Uterus (tissue), 4 donors: ENCODE data around the gene CDK5RAP3. TPM values are rescaled to one million over a fixed set of nuclear protein-coding genes. Genes with fewer than 3 reads are reported as not detected.
A peak's percentile ranks its signal among the peaks of the same experiment; 100 is the strongest.

ENCODE experiments used
- DNase-seq, 2 donors: peaks; one replicate each; pipeline ENCODE4 v3.0.0-alpha.2; 2019 to 2020
- H3K27ac ChIP-seq, 2 donors: fragments of 200-600 bp; sonication (generic); 1 replicate in 1 of 2; 2 replicates in 1 of 2; pipeline ENCODE4 v1.5.1; 2016 to 2018
- H3K27me3 ChIP-seq, 2 donors: fragments of 200-600 bp; sonication (generic); one replicate each; pipeline ENCODE4 v1.5.1; 2018 to 2019; ENCODE audit warnings: control low read depth in 1 of 2
- H3K36me3 ChIP-seq, 2 donors: fragments of 200-600 bp; sonication (generic); one replicate each; pipeline ENCODE4 v1.5.1; 2019; ENCODE audit warnings: control low read depth in 1 of 2
- H3K4me1 ChIP-seq, 2 donors: fragments of 200-600 bp; sonication (generic); one replicate each; pipeline ENCODE4 v1.5.1; 2018 to 2019; ENCODE audit warnings: control low read depth in 1 of 2
- H3K4me3 ChIP-seq, 2 donors: fragments of 200-600 bp; sonication (generic); 1 replicate in 1 of 2; 2 replicates in 1 of 2; pipeline ENCODE4 v1.5.1; 2018 to 2019; ENCODE audit warnings: mild to moderate bottlenecking in 1 of 2
- H3K9me3 ChIP-seq, 2 donors: fragments of 200-600 bp; sonication (generic); one replicate each; pipeline ENCODE4 v1.5.1; 2019; ENCODE audit warnings: control low read depth in 1 of 2
- POLR2A ChIP-seq, 2 donors: fragments of 450-650 bp; IDR thresholded peaks; one replicate each; pipeline ENCODE4 v1.6.1; 2016; ENCODE audit warnings: antibody characterized with exemption in 2 of 2, mild to moderate bottlenecking in 1 of 2, moderate library complexity in 1 of 2
- intact Hi-C: fragments of 100-400 bp; cut with DNase I; formaldehyde crosslinking; loops from one replicate; pipeline ENCODE4 v1.15.1; 2023; ENCODE audit warnings: low total_unique reads
- total RNA-seq, 4 donors: library from RNA; depleted of rRNA in 3 of 4; stranded (reverse); fragments of >200 nt in 3 of 4; gene quantifications; one replicate each; pipeline versions ENCODE4 v1.1.0 to v1.2.4, GENCODE V29; 2014 to 2023
- TF ChIP-seq, protein P1 (sequence below), 4 experiments: fragments of 200-600 bp in 2 of 4; fragments of 450-650 bp in 2 of 4; sonication (generic) in 2 of 4; IDR thresholded peaks; one replicate each; pipeline ENCODE4 v1.5.1; 2016 to 2019; ENCODE audit warnings: antibody characterized with exemption in 4 of 4, mild to moderate bottlenecking in 2 of 4, moderate library complexity in 1 of 4
- donor health status: DM: yes; HTN: yes; CAD: no.

The CDK5RAP3 gene
- total RNA-seq, 4 donors from 2014 or later, result 118 to 180 (median 146) TPM

- intact Hi-C loops, result no loop called here
- no peak for TF ChIP-seq POLR2A (IDR thresholded peaks at IDR 0.05)
- TF ChIP-seq, protein P1, sequence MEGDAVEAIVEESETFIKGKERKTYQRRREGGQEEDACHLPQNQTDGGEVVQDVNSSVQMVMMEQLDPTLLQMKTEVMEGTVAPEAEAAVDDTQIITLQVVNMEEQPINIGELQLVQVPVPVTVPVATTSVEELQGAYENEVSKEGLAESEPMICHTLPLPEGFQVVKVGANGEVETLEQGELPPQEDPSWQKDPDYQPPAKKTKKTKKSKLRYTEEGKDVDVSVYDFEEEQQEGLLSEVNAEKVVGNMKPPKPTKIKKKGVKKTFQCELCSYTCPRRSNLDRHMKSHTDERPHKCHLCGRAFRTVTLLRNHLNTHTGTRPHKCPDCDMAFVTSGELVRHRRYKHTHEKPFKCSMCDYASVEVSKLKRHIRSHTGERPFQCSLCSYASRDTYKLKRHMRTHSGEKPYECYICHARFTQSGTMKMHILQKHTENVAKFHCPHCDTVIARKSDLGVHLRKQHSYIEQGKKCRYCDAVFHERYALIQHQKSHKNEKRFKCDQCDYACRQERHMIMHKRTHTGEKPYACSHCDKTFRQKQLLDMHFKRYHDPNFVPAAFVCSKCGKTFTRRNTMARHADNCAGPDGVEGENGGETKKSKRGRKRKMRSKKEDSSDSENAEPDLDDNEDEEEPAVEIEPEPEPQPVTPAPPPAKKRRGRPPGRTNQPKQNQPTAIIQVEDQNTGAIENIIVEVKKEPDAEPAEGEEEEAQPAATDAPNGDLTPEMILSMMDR (IDR thresholded peaks at IDR 0.05), result no peak
These were observed 2.1 kb upstream of the CDK5RAP3 start for GRCh38 chr17:47968836-47969235.

DNA sequence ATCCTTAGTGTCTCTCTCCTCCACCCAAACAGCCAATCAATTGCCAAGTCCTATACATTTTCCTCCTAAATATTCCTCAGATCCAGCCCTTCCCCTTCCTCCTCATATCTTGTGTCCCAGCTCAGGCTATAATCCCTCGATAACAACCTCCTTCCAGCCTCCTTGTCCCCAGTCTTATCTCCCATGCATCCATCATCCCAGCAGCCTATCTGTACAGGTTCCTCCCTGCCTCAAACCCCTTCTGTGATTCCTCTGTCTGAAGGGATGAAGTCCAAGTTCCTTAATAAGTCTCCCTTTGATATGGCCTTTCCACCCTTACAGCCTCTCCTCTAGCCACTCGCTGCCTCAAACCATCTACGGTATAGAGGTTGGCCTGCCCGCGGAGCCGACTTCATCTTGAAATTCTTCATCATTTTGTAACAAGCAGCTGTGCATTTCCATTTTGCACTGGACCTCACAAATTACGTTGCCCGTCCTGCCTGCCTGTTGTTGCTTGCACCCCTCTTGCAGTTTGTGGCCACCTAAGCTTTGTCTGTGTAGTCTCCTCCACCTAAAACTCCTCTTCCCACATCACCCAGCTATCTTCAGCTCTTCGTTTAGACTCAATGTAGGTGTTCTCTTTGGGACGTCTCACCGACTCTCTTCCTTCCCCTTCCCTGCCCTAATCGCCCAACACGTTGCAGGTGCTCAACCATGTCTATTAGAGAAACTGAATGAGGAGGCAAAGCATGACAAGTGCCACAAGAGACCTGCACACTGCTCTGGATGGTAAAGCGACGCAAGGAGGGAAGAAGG, 786 bp upstream of the CDK5RAP3 start:
- no peaks in the 10 kb centered on the region for H3K4me1 ChIP-seq
- no peaks in the 10 kb centered on the region for H3K27me3 ChIP-seq
- no peak for DNase-seq
- TF ChIP-seq, protein P1 (IDR thresholded peaks at IDR 0.05), result no peak
- no peak for TF ChIP-seq POLR2A (IDR thresholded peaks at IDR 0.05)
- no peaks in the 10 kb centered on the region for H3K9me3 ChIP-seq
- peak overlapping the region; percentile 39 to 55 for H3K27ac ChIP-seq
- no peaks in the 10 kb centered on the region for H3K36me3 ChIP-seq
- H3K4me3 ChIP-seq, result peak overlapping the region; percentile 16 to 35
- intact Hi-C loops, result no loop called here

More at GRCh38 chr17:47968836-47969235, 2.1 kb upstream of the CDK5RAP3 start:
- Histone ChIP-seq H3K4me1 (no peaks in the 10 kb centered on the region), H3K27me3 (no peaks in the 10 kb centered on the region), H3K9me3 (no peaks in the 10 kb centered on the region), H3K4me3 (no peak overlapping the region), H3K27ac (no peak overlapping the region), H3K36me3 (no peaks in the 10 kb centered on the region)
- DNase-seq, result no peak

DNA sequence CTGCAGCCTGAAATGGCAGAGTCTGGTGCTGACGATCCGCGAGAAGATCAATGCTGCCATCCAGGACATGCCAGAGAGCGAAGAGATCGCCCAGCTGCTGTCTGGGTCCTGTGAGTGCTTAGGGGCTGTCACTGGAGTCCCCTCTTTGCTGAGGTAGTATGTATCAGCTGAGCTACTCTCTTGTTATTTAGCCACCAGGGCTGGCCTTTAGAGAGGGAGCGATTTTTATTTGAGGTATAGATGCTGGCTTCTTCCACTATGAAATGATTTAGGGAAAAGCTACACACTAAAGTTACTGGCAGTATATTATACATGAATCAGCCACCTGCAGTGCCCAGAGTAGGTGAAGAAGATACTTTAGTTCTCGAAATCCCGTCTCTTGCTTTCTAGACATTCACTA, 2.6 kb downstream of the CDK5RAP3 start:
- no peaks in the 10 kb centered on the region for H3K27me3 ChIP-seq
- no peaks in the 10 kb centered on the region for H3K9me3 ChIP-seq
- DNase-seq, result no peak
- H3K4me3 ChIP-seq, result no peak overlapping the region
- no peak overlapping the region for H3K27ac ChIP-seq
- intact Hi-C loops, result no loop called here
- H3K4me1 ChIP-seq, result no peaks in the 10 kb centered on the region
- no peaks in the 10 kb centered on the region for H3K36me3 ChIP-seq
- TF ChIP-seq POLR2A (IDR thresholded peaks at IDR 0.05), result no peak
- TF ChIP-seq, protein P1 (IDR thresholded peaks at IDR 0.05), result no peak

DNA sequence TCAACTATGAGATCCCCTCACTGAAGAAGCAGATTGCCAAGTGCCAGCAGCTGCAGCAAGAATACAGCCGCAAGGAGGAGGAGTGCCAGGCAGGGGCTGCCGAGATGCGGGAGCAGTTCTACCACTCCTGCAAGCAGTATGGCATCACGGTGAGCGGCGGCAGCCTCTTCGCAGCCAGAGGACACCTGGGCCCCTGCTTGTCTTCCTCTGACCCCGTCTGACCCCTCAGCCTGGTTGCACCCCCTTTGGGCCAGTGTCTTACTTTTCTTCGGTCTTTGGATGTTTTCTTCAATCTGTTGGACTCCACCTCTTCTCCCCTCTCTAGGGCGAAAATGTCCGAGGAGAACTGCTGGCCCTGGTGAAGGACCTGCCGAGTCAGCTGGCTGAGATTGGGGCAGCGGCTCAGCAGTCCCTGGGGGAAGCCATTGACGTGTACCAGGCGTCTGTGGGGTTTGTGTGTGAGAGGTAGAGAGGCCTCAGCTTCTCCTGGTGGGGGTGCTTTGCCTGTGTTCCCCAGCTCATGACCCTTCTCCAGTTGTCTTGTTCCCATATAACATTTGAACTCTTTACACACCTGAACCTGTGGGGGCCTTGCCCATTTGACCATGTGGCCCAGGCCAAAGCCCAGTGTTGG, 4.4 kb downstream of the CDK5RAP3 start:
- intact Hi-C loops, result no loop called here
- H3K27me3 ChIP-seq, result no peaks in the 10 kb centered on the region
- no peaks in the 10 kb centered on the region for H3K9me3 ChIP-seq
- DNase-seq, result no peak
- H3K27ac ChIP-seq, result no peak overlapping the region
- no peak for TF ChIP-seq POLR2A (IDR thresholded peaks at IDR 0.05)
- TF ChIP-seq, protein P1 (IDR thresholded peaks at IDR 0.05), result no peak
- H3K4me3 ChIP-seq, result no peak overlapping the region
- H3K4me1 ChIP-seq, result no peaks in the 10 kb centered on the region
- H3K36me3 ChIP-seq, result no peaks in the 10 kb centered on the region

GRCh38 chr17:47975823-47976205, 4.9 kb downstream of the CDK5RAP3 start:
- Histone ChIP-seq H3K27ac (no peak overlapping the region), H3K36me3 (no peaks in the 10 kb centered on the region), H3K9me3 (no peaks in the 10 kb centered on the region), H3K4me3 (no peak overlapping the region), H3K27me3 (no peaks in the 10 kb centered on the region), H3K4me1 (no peaks in the 10 kb centered on the region)
- no peak for DNase-seq
- TF ChIP-seq POLR2A (IDR thresholded peaks at IDR 0.05), result no peak
- TF ChIP-seq, protein P1 (IDR thresholded peaks at IDR 0.05), result no peak
- intact Hi-C loops, result no loop called here
